GM12872 (cell line): ENCODE data around the gene LMO1.

Source experiments
- TF ChIP-seq, protein P1 (sequence below): IDR thresholded peaks from 3 replicates; pipeline ENCODE4 v1.5.1; 2011; ENCODE audit warnings: low read depth, mild to moderate bottlenecking, low read length, moderate library complexity; ENCODE audit not compliant: insufficient read depth

The LMO1 gene

GRCh38 chr11:8292351-8292750 is 28.7 kb upstream of the LMO1 start:
- TF ChIP-seq, protein P1, sequence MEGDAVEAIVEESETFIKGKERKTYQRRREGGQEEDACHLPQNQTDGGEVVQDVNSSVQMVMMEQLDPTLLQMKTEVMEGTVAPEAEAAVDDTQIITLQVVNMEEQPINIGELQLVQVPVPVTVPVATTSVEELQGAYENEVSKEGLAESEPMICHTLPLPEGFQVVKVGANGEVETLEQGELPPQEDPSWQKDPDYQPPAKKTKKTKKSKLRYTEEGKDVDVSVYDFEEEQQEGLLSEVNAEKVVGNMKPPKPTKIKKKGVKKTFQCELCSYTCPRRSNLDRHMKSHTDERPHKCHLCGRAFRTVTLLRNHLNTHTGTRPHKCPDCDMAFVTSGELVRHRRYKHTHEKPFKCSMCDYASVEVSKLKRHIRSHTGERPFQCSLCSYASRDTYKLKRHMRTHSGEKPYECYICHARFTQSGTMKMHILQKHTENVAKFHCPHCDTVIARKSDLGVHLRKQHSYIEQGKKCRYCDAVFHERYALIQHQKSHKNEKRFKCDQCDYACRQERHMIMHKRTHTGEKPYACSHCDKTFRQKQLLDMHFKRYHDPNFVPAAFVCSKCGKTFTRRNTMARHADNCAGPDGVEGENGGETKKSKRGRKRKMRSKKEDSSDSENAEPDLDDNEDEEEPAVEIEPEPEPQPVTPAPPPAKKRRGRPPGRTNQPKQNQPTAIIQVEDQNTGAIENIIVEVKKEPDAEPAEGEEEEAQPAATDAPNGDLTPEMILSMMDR: no peak

GRCh38 chr11:8291421-8292350 is 28.0 kb upstream of the LMO1 start:
- TF ChIP-seq, protein P1: no peak

GRCh38 chr11:8290081-8290810 is 26.6 kb upstream of the LMO1 start:
- TF ChIP-seq, protein P1: no peak

- TF ChIP-seq, protein P1: no peak
These were observed 25.8 kb upstream of the LMO1 start for GRCh38 chr11:8289492-8289918.

DNA sequence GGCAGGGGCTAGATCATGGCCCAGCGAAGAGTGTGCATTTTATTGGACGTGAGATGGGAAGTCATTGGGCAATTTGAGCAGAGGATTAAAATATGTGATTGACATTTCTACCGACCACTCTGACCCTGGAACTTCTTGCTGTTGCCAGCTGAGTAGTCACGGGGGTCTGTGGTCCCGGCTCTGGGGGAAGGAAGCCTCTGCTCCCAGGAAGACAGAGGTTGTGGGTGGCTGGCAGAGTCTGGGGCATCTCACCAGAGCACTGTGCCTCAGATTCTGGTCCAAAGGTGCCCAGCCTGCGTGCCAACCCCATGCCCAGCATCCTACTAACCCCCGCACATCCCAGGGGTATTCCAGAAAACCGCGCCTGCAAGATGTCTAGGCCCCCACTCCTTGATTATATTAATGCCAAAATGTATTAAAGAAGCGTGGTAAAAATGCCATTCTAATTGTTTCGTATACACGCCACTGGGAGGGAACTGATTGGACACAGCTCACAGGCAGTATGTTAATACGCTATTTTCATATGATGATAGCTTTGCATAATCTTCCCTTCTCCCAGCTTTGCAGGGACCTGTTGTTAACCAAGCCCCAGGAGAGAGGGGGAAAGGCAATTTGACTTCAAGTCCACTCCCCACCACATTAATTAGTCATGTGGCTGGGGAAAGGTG is 25.3 kb upstream of the LMO1 start:
- TF ChIP-seq, protein P1: no peak

DNA sequence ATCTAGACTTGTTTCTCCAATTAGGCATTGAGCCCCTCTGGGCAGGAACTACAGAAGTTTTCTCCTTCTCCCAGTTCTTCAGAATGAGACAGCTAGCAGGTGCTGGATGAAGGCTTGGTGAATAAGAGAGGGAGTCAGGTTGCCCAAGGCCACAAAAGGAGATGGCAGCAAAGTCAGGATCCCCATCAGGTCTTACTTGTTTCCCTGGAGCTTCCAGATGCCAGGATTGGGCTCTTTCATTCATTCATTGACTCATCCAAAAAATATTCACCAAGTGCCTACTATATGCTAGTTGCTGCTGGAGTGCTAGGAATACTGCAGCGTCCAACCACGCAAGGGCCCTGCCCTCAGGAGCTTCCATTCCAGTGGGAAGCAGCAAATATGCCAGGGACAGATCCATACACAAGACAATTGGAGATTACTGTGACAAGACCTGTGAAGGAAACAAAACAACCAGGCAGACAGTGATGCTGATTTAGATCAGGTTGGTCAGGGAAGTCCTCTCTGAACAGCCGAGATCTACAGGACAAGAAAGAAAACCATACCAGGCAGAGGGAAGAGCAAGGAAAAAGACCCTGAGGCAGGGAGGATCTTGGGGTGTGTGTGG is 24.6 kb upstream of the LMO1 start:
- TF ChIP-seq, protein P1: no peak

DNA sequence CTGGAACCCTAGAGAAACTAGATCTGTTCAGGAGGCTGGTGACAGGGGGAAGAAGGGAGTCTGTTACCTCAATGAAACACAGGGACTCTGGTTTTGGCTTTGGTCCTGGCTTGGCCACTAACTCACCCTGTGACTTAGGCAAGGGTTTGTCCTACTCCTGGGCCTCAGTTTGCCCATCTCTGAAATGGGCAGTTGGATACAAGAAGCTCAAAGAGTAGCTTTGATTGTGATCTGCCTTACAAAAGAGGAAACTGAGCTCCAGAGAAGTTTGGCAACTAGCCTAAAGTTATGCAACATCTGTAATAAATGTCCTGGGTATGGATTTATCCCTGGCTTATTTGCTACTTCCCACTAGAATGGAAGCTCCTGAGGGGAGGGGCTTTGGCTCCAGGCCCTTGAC is 24.0 kb upstream of the LMO1 start:
- TF ChIP-seq, protein P1: no peak
